Endometrium (tissue), 2 donors: Measurements from ENCODE around the gene THADA.
A peak's percentile ranks its signal among the peaks of the same experiment; 100 is the strongest.

Experiments used
- FAIRE-seq: peaks from 2 replicates; lab custom pipeline; 2012; peaks lifted over from hg19 to GRCh38; lab: Jason Lieb, UNC
- donor health status: control.
- donor health status: control.

THADA gene

GRCh38 chr2:43443282-43443681, 152.6 kb downstream of the THADA start:
- no peak for FAIRE-seq

GRCh38 chr2:43441195-43441594, 154.6 kb downstream of the THADA start:
- FAIRE-seq, result no peak

- FAIRE-seq, result no peak
These were observed 156.8 kb downstream of the THADA start for GRCh38 chr2:43438858-43439655.

GRCh38 chr2:43438342-43438741, 157.5 kb downstream of the THADA start:
- no peak for FAIRE-seq

GRCh38 chr2:43437363-43437762, 158.5 kb downstream of the THADA start:
- FAIRE-seq, result no peak

- no peak for FAIRE-seq
These were observed 159.4 kb downstream of the THADA start for GRCh38 chr2:43436431-43436830.

GRCh38 chr2:43435746-43436145, 160.1 kb downstream of the THADA start:
- FAIRE-seq, result no peak

- no peak for FAIRE-seq
These were observed 165.3 kb downstream of the THADA start for GRCh38 chr2:43430489-43430888.

GRCh38 chr2:43429369-43429768, 166.5 kb downstream of the THADA start:
- FAIRE-seq, result no peak

GRCh38 chr2:43427032-43427424, 168.8 kb downstream of the THADA start:
- no peak for FAIRE-seq

- FAIRE-seq, result peak; percentile 81
These were observed 169.4 kb downstream of the THADA start for GRCh38 chr2:43426305-43427031.

- no peak for FAIRE-seq
These were observed 170.2 kb downstream of the THADA start for GRCh38 chr2:43425659-43426058.

GRCh38 chr2:43424262-43425207, 171.3 kb downstream of the THADA start:
- no peak for FAIRE-seq

- FAIRE-seq, result no peak
These were observed 171.9 kb downstream of the THADA start for GRCh38 chr2:43423941-43424261.

- no peak for FAIRE-seq
These were observed 174.6 kb downstream of the THADA start for GRCh38 chr2:43421194-43421593.

GRCh38 chr2:43420389-43420801, 175.4 kb downstream of the THADA start:
- FAIRE-seq, result no peak

GRCh38 chr2:43419876-43420275, 176.0 kb downstream of the THADA start:
- no peak for FAIRE-seq

GRCh38 chr2:43419243-43419642, 176.6 kb downstream of the THADA start:
- no peak for FAIRE-seq

GRCh38 chr2:43418680-43419079, 177.2 kb downstream of the THADA start:
- no peak for FAIRE-seq

GRCh38 chr2:43417300-43417699, 178.5 kb downstream of the THADA start:
- FAIRE-seq, result no peak

- no peak for FAIRE-seq
These were observed 180.2 kb downstream of the THADA start for GRCh38 chr2:43415592-43415991.

- no peak for FAIRE-seq
These were observed 181.2 kb downstream of the THADA start for GRCh38 chr2:43414586-43415135.
